ENCODE data around the gene ZNF160.
"Not testable (repeated sequence)": the region's sequence is repeated elsewhere in the genome, so short reads cannot be mapped to it uniquely, and the experiment has no call there.

- not testable (repeated sequence) for TF ChIP-seq GTF2F1 (IDR thresholded peaks at IDR 0.05; ENCODE audit: borderline replicate concordance, low read depth, low read length); ATF2 (IDR thresholded peaks at IDR 0.05; ENCODE audit: low read length); EZH2 (IDR thresholded peaks at IDR 0.05; ENCODE audit: low read depth, low read length, severe bottlenecking); TAF1 (IDR thresholded peaks at IDR 0.05; ENCODE audit: low read depth, low read length); CTCF (IDR thresholded peaks at IDR 0.05; ENCODE audit: control extremely low read depth in 1 of 3, insufficient read depth in 1 of 3, low read depth in 1 of 3, low read length in 3 of 3); POLR2A (IDR thresholded peaks at IDR 0.05; ENCODE audit: control extremely low read depth in 1 of 2, low read depth in 2 of 2, low read length in 2 of 2); TEAD4 (IDR thresholded peaks at IDR 0.05; ENCODE audit: low read depth, low read length); USF2 (IDR thresholded peaks at IDR 0.05; ENCODE audit: low read length); PHF8 (conservative IDR thresholded peaks at IDR 0.05; ENCODE audit: low read depth, low read length); POLR2AphosphoS5 (IDR thresholded peaks at IDR 0.05; ENCODE audit: low read depth, low read length); EP300 (IDR thresholded peaks at IDR 0.05; ENCODE audit: borderline replicate concordance in 1 of 2, low read depth in 2 of 2, low read length in 2 of 2); YY1 (IDR thresholded peaks at IDR 0.05; ENCODE audit: low read depth, low read length)
Observed at GRCh38 chr19:53028306-53028705, 74.9 kb downstream of the ZNF160 start.

All from H1 (cell line).